Fibroblast of skin of left quadriceps (primary cell): Measurements from ENCODE around the gene MRPL34.
A peak's percentile ranks its signal among the peaks of the same experiment; 100 is the strongest.
"Not testable (repeated sequence)": the region's sequence is repeated elsewhere in the genome, so short reads cannot be mapped to it uniquely, and the experiment has no call there.

Experiments used
- DNase-seq, 2 experiments: peaks; one replicate each; pipeline ENCODE4 v3.0.0-alpha.2; 2013; ENCODE audit warnings: low read depth in 2 of 2

MRPL34 gene

DNA sequence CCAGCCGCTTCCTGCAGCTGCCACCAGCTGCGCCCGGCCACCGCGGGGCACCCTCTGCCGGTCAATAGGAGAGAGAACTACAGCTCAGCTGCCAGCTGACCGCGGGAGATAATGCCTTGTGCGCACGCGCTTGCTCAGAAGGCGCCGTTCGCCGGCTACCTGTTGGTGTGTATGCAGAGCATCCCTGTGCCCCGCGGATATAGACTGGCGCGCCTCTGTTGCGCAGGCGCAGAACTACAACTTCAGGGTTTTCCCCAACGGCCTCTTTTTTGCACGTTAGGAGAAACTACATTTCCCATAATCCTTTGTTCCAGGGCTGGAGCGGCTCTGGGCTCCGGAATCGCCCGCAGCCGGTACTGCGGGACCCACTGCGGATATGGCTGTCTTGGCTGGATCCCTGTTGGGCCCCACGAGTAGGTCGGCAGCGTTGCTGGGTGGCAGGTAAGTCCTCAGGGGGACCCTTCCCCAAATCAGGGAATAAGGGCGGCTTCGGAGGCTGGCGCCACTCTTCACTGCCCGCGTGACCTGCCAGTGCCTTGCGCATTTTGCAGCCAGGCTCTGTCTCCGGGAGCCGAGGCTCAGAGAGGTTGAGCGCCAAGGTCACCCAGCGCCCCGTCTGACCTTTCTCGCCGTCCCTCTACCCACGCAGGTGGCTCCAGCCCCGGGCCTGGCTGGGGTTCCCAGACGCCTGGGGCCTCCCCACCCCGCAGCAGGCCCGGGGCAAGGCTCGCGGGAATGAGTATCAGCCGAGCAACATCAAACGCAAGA, at the start of gene MRPL34:
TSS of gene MRPL34 (plus strand) at position 356 of the 768 bp plus-strand sequence. CDS start at position 377, 21 bp downstream.
- peak; percentile 97 for DNase-seq

DNA sequence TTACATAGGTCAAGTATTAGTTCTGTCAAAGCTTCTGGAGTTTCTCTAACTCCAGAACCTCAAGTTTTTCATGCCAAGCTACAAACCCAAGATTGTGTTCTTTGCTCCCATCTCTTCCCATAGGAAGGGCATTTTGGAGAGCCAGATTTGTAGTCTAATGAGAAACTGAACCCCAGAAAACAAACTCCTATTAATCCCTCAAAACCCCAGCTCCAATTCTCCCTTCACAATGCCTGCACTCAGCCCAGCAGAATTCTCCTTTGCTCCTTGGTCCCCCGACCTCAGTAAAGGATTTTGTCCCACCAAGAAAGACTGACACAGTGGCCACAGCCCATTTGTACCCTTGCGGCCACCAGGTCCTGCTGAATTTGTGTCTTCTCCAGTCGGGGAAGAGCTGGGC, 49.5 kb upstream of the MRPL34 start:
- DNase-seq = no peak

DNA sequence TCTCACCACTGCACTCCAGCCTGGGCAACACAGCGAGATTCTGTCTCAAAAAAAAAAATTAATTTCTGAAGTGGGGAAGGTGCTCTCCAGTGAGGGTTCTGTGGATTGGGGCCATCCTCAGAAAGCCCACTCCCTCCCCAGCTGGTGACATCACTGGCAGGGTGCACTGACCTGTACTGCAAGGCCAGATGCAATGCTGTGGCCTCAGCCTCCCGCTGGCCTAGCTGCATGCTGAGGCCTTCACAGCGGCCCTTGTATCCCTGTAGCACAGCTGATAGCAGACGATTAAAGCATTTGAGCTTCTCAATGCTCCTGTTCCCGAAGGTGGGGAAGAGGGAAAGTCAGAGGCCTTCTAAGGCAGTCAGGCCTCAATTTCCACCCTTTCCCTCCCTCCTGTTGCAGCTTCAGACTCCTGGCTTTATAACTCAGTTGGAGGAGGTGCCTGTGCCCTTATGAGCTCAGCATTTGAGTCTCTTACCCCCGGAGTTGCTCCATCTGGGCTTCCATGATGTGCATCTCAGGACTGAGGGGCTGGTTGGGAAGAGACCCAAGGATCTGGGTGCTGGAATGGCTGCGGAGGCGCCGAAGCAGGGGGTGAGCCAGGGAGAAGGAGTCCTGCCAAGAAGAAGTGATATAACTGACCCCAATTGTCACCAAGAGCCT, 46.4 kb upstream of the MRPL34 start:
- DNase-seq = no peak

DNA sequence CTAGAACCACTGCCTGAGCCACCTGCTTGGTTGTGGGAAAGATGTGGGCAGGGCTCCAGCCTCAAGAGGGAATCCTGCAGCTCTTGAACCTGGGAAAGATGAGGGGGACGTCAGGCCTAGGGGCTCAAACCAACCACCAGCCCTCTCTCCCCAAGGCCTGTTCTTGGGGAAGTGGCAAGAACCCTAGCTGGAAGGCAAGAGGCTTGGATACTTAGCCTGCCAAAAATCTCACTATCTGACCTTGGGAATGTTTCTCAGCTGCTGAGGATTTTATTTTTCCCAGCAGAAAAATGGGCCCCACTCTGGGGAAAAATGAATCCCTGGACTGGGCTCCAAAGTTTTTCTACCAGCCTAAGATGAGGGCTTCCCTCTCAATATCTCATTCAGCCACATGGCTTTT, 45.7 kb upstream of the MRPL34 start:
- DNase-seq = no peak

GRCh38 chr19:17260842-17261325, 44.8 kb upstream of the MRPL34 start:
- DNase-seq = peak; percentile 37 to 43

DNA sequence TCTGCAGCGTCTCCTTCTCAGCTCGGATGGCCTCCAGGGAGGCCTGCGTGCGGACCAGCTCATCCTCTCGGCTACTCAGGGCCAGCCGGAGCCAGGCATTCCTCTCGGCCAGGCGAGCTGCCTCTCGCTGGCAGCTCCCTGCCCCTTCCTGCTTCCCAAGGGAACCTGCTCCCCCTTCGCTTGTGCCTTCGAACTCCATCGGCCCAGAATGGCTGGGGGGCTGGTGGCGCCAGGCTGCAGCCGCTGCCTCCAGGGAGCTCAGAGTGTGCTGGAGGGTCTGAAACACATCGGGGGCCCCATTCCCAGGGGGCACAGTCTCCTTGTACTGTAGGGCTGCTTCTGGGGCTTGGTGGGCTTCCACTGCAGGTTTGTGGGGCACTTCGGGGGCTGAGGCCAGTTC, 43.1 kb upstream of the MRPL34 start:
- DNase-seq = no peak

GRCh38 chr19:17263712-17264640, 41.7 kb upstream of the MRPL34 start:
- DNase-seq = no peak

GRCh38 chr19:17264641-17264979, 41.1 kb upstream of the MRPL34 start, which contains the start of gene USHBP1:
Gene USHBP1 (minus strand): TSS chr19:17264745. CDS start chr19:17264299, 446 bp downstream.
- DNase-seq = no peak

GRCh38 chr19:17266026-17266425, 39.6 kb upstream of the MRPL34 start:
- no peak for DNase-seq

GRCh38 chr19:17266589-17266974, 39.1 kb upstream of the MRPL34 start:
- DNase-seq = no peak

- peak; percentile 99 for DNase-seq
These were observed 38.5 kb upstream of the MRPL34 start, which contains the start of gene BABAM1 for GRCh38 chr19:17266975-17267788. Gene BABAM1 (plus strand): TSS chr19:17267443. CDS start chr19:17268807, 1,364 bp downstream.

- DNase-seq = no peak
These were observed 36.9 kb upstream of the MRPL34 start for GRCh38 chr19:17268754-17269153.

DNA sequence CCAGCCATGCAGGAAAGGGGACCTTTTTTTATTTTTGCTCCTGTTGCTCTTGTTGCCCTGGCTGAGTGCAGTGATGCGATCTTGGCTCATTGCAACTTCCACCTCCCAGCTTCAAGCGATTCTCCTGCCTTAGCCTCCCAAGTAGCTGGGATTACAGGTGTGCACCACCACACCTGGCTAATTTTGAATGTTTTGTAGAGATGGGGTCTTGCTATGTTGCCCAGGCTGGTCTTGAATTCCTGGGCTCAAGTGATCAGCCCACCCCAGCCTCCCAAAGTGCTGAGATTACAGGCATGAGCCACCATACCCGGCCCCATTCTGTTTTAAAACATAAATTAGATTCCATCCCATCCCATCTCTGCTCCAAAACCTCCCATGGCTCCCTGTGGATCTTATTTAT, 30.8 kb upstream of the MRPL34 start:
- DNase-seq = not testable (repeated sequence)

- no peak for DNase-seq
These were observed 30.1 kb upstream of the MRPL34 start for GRCh38 chr19:17275441-17276175.

DNA sequence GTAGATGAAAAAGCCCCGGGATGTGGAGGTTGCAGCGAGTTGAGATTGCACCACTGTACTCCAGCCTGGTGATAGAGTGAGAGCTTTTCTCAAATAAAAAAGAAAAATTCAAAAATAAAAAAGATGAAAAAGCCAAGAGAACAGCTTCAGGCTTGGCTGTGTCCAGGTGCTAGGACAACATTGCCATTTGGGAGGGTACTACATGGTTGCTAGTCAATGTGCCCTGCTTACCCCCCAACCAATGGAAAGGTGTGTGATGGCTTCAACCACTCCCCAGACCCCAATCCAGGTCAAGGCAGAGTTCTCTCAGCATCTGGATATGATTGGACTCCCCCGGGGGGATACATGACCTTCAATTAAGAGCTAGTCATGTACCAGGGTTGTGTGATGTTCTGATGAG, 26.2 kb upstream of the MRPL34 start:
- DNase-seq = no peak

GRCh38 chr19:17281391-17282304, 24.0 kb upstream of the MRPL34 start, which contains the start of gene ANKLE1:
Gene ANKLE1 (plus strand): TSS chr19:17281901. CDS start chr19:17281921, 20 bp downstream.
- no peak for DNase-seq

DNA sequence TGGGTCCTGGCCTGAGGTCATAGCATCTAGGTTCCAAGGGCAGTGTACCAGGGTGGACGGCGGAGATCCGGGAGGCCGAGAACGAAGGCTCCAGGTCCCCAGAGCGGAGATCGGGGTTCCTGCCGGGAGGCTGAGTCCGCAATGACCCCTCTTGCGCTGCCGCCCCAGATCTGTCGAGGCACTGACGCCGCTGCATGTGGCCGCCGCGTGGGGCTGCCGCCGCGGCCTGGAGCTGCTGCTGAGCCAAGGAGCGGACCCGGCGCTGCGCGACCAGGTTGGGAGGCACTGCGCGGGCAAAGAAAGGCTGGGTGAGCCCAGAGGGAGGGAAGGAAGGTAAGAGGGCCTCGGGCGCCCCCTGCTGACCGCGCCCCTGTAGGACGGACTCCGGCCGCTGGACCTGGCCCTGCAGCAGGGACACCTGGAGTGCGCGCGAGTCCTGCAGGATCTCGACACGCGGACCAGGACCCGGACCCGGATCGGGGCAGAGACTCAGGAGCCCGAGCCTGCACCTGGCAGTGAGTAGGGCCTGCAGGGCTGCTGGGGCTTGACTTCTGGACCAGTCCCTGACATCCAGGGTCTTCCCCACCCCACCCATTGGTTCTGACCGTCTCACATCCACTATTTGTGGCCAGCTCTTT, 23.1 kb upstream of the MRPL34 start:
- DNase-seq = peak in 1 of 2 experiments; percentile 42

DNA sequence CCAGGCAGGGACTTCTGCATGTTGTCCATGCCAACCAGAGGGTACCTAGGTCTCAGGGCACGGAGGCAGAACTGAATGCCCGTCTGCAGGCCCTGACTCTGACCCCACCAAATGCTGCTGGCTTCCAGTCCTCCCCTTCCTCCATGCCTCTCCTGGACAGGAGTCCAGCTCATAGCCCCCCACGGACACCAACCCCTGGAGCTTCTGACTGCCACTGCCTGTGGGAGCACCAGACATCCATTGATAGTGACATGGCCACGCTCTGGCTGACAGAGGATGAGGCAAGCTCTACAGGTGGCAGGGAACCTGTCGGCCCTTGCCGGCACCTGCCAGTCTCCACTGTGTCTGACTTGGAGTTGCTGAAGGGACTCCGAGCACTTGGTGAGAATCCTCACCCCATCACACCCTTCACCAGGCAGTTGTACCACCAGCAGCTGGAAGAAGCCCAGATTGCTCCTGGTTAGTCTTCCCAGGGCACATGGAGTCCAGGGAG, 22.1 kb upstream of the MRPL34 start:
- DNase-seq = no peak
